ENCODE measurements around the gene FAM53A.

Gene FAM53A

GRCh38 chr4:1683736-1684505, at the start of gene FAM53A:
FAM53A (minus strand) TSS chr4:1684313; CDS start chr4:1668741, 15,572 bp downstream.
- peak; percentile 85 to 89 for DNase-seq

- DNase-seq: no peak
Observed at GRCh38 chr4:1732911-1733310, 48.8 kb upstream of the FAM53A start.

GRCh38 chr4:1731180-1731579, 47.1 kb upstream of the FAM53A start:
- no peak for DNase-seq

- DNase-seq: no peak
Observed at GRCh38 chr4:1730532-1731135, 46.5 kb upstream of the FAM53A start.

- DNase-seq: no peak
Observed at GRCh38 chr4:1728061-1728980, 44.2 kb upstream of the FAM53A start.

- DNase-seq: no peak
Observed at GRCh38 chr4:1727117-1728031, 43.3 kb upstream of the FAM53A start.

- peak; percentile 80 to 81 for DNase-seq
Observed at GRCh38 chr4:1726146-1726934, 42.2 kb upstream of the FAM53A start.

GRCh38 chr4:1725521-1725920, 41.4 kb upstream of the FAM53A start:
- no peak for DNase-seq

GRCh38 chr4:1723131-1723801, 39.2 kb upstream of the FAM53A start:
- DNase-seq: no peak

- DNase-seq: no peak
Observed at GRCh38 chr4:1722551-1723118, 38.5 kb upstream of the FAM53A start.

- peak; percentile 42 to 55 for DNase-seq
Observed at GRCh38 chr4:1721666-1722550, 37.8 kb upstream of the FAM53A start.

- peak; percentile 98 for DNase-seq
Observed at GRCh38 chr4:1721003-1721665, 37.0 kb upstream of the FAM53A start, which contains the start of the genes TACC3 and TMEM129. TACC3 (plus strand) TSS chr4:1721521; CDS start chr4:1723422, 1,901 bp downstream. TMEM129 (minus strand) TSS chr4:1721323; CDS start chr4:1720837, 486 bp downstream.

- DNase-seq: peak; percentile 23 to 32
Observed at GRCh38 chr4:1720163-1720983, 36.3 kb upstream of the FAM53A start.

- DNase-seq: peak in 1 of 2 experiments; percentile 50
Observed at GRCh38 chr4:1718095-1718850, 34.2 kb upstream of the FAM53A start.

GRCh38 chr4:1717129-1718094, 33.3 kb upstream of the FAM53A start:
- DNase-seq: peak; percentile 75 to 93

Measured in NCI-H2081 (cell line).